Ascending aorta (tissue), 2 donors: Measurements from ENCODE around the gene KLF1. TPM values are rescaled to one million over a fixed set of nuclear protein-coding genes. Genes with fewer than 3 reads are reported as not detected.
A peak's percentile ranks its signal among the peaks of the same experiment; 100 is the strongest.

Source experiments
- DNase-seq, 2 donors: peaks; one replicate each; pipeline ENCODE4 v3.0.0-alpha.2; 2019; ENCODE audit warnings: low spot score in 2 of 2
- H3K27ac ChIP-seq, 2 donors: fragments of 200-600 bp; sonication (generic); one replicate each; pipeline ENCODE4 v1.5.1; 2016 to 2017; ENCODE audit warnings: mild to moderate bottlenecking in 1 of 2
- H3K27me3 ChIP-seq: fragments of 200-600 bp; sonication (generic); one replicate; pipeline ENCODE4 v1.5.1; 2017
- H3K36me3 ChIP-seq, 2 donors: fragments of 200-600 bp; sonication (generic); one replicate each; pipeline ENCODE4 v1.5.1; 2016
- H3K4me1 ChIP-seq, 2 donors: fragments of 200-600 bp; sonication (generic); one replicate each; pipeline ENCODE4 v1.5.1; 2016 to 2017; ENCODE audit warnings: mild to moderate bottlenecking in 1 of 2
- H3K4me3 ChIP-seq, 2 donors: fragments of 200-600 bp; sonication (generic); one replicate each; pipeline ENCODE4 v1.5.1; 2016 to 2017; ENCODE audit warnings: mild to moderate bottlenecking in 1 of 2
- H3K9me3 ChIP-seq, 2 donors: fragments of 200-600 bp; sonication (generic); one replicate each; pipeline ENCODE4 v1.5.1; 2016
- intact Hi-C: fragments of 100-400 bp; cut with DNase I; formaldehyde crosslinking; loops from one replicate; pipeline ENCODE4 v1.15.1; 2023
- total RNA-seq: library from RNA; depleted of rRNA; stranded (reverse); fragments of >200 nt; gene quantifications from one replicate; pipeline ENCODE4 v1.1.0, GENCODE V29; 2016
- TF ChIP-seq, protein P1 (sequence below), 3 experiments: fragments of 200-600 bp in 2 of 3; fragments of 450-650 bp in 1 of 3; sonication (generic) in 2 of 3; IDR thresholded peaks; one replicate each; pipeline ENCODE4 v1.5.1; 2016 to 2019; ENCODE audit warnings: antibody characterized with exemption in 3 of 3, mild to moderate bottlenecking in 1 of 3, moderate library complexity in 1 of 3

The KLF1 gene
- total RNA-seq, 1 donor from 2014 or later = not detected

DNA sequence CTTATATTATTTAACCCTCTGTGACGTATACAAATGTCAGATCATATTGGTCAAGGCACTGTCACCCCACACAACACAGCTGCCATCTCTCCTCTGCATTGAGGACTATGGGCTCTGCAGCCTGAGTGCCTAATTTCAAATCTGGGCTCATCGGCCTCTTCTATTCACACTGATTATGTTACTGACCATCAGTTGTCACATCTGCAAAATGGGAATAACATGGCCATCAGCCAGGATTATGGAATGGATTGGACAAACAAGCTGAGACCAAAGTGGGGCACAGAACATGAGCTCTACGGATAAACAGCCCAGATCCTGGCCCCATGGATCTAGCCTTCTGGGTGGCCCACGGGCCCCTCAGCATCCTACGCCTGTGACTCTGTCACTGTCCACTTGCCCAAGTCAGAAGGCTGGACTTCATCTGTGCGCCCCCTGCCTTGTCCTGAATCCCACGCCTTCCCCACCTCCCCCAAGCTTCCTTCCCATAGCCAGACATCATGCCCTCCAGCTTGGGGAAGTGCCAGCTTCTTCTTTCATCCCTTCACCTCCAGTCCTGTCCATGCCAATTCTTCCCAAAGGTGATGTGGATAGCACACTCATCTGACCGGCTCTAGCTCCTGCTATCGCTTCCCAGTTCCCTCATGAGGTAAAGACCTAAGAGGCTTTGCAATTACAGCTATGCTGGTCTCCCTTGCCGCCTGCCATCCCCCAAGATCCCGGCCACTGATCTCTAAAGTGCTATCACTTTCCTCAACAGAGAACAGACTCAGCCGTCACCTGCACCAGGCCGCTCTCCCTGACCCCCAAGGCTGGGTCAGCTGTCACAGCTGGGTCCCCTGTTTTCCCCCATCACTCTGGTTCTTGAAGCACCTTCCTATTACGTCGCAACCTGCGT lies 45.6 kb upstream of the KLF1 start:
- H3K27me3 ChIP-seq = no peaks in the 10 kb centered on the region
- DNase-seq = no peak
- TF ChIP-seq, protein P1, sequence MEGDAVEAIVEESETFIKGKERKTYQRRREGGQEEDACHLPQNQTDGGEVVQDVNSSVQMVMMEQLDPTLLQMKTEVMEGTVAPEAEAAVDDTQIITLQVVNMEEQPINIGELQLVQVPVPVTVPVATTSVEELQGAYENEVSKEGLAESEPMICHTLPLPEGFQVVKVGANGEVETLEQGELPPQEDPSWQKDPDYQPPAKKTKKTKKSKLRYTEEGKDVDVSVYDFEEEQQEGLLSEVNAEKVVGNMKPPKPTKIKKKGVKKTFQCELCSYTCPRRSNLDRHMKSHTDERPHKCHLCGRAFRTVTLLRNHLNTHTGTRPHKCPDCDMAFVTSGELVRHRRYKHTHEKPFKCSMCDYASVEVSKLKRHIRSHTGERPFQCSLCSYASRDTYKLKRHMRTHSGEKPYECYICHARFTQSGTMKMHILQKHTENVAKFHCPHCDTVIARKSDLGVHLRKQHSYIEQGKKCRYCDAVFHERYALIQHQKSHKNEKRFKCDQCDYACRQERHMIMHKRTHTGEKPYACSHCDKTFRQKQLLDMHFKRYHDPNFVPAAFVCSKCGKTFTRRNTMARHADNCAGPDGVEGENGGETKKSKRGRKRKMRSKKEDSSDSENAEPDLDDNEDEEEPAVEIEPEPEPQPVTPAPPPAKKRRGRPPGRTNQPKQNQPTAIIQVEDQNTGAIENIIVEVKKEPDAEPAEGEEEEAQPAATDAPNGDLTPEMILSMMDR (IDR thresholded peaks at IDR 0.05) = no peak
- peaks cover 0 to 15% of the 10 kb centered on the region in 2 donors for H3K4me1 ChIP-seq
- peak overlapping the region; percentile 71 to 74 for H3K4me3 ChIP-seq
- H3K9me3 ChIP-seq = no peaks in the 10 kb centered on the region
- peak overlapping the region in 1 of 2 donors; percentile 71 for H3K27ac ChIP-seq
- intact Hi-C loops = loop anchor here (2.0 to 10.0 kb wide), 2 partner anchors 14 to 1072 kb away; partner anchors contain the start of genes RFX1 and SYCE2
- H3K36me3 ChIP-seq = peaks cover 25 to 32% of the 10 kb centered on the region in 2 donors

DNA sequence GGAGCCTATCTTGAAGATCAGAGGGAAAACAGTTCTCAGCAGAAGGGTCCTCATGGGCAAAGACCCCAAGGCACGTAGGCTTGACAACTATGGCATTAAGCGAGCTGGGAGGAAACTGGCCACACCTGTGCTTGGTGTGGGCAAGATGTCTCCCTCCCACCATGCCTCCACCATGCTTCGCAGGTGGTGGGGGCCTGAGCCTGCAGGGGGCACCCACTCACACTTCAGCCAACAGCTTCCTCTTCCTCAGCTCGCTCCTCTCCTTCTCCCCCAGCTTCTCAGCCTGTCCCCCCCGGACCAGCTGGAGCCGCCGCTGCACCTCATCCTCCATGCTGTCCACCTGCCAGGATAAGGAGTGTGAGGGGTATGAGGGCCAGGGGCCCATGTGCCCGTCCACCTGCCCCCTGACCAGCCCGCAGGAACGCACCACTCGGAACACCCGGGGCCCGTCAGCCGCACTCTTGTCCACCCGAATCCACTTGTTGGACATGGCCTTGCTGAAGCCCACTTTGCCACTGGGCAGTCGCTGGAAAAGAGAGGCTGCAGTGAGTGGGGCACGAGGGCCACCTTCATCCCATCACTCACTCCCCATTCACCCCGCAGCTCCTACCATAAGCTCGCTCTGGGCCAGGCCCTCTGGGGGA lies 43.1 kb upstream of the KLF1 start:
- TF ChIP-seq, protein P1 (IDR thresholded peaks at IDR 0.05) = no peak
- DNase-seq = no peak
- H3K9me3 ChIP-seq = no peaks in the 10 kb centered on the region
- H3K4me3 ChIP-seq = no peak overlapping the region
- H3K27me3 ChIP-seq = no peaks in the 10 kb centered on the region
- no peak overlapping the region for H3K27ac ChIP-seq
- H3K36me3 ChIP-seq = peaks cover 49 to 55% of the 10 kb centered on the region in 2 donors
- intact Hi-C loops = loop anchor here (10.0 kb wide), 1 partner anchor 1075 kb away; the partner anchor contains the start of gene RFX1
- peaks cover 0 to 11% of the 10 kb centered on the region in 2 donors for H3K4me1 ChIP-seq

DNA sequence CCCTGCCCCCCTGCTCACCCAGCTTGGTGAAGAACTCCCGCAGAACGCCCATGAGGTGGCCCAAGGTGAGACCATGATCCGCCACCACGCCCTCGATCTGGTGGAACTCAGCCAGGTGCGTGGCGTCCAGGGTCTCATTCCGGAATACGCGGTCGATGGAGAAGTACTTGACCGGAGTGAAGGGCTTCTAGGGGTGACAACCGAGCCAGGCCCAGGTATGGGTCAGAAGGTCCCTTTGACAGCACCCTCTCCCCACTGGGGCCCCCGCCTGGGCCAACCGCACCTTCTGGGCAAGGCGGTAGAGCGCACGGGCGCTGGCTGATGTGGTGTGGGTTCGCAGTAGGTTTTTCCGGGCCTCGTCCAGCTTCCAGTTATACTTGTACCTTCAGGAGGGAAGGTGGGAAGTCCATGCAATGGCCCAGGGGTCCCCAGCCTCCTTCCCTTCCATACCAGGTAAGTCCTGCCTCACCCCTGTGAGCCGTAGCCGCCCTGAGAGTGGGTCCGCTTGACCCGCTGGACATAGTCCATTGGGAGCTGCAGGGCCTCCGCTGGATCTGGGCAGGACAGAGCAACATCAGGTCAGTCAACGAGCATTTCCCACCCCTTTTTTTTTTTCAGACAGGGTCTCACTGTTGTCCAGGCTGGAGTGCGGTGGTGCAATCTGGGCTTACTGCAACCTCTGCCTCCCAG lies 37.8 kb upstream of the KLF1 start:
- intact Hi-C loops = no loop called here
- H3K27me3 ChIP-seq = no peaks in the 10 kb centered on the region
- H3K4me1 ChIP-seq = no peaks in the 10 kb centered on the region
- TF ChIP-seq, protein P1 (IDR thresholded peaks at IDR 0.05) = no peak
- H3K27ac ChIP-seq = no peak overlapping the region
- peaks cover 71 to 74% of the 10 kb centered on the region in 2 donors for H3K36me3 ChIP-seq
- DNase-seq = no peak
- no peaks in the 10 kb centered on the region for H3K9me3 ChIP-seq
- no peak overlapping the region for H3K4me3 ChIP-seq

DNA sequence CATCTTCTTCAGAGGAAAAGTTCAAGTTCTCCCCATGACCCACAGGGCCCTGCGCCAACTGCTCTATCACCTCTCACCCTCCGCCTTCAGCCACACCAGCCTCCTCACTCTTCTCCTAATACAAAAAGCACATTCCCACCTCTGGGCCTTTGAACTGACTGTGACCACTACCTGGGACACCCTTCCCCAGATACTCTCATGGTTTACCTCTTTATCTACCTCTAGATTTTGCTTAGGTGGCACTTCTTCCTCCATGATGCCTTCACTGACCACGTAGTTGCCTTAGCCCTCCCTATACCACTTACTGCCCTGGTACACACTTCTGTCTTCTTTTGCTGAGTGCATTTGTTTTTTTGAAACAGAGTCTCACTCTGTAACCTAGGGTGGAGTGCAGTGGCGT lies 36.0 kb upstream of the KLF1 start:
- intact Hi-C loops = no loop called here
- H3K9me3 ChIP-seq = no peaks in the 10 kb centered on the region
- no peaks in the 10 kb centered on the region for H3K27me3 ChIP-seq
- peaks cover 0 to 3% of the 10 kb centered on the region in 2 donors for H3K4me1 ChIP-seq
- H3K27ac ChIP-seq = no peak overlapping the region
- H3K36me3 ChIP-seq = peaks cover 56 to 57% of the 10 kb centered on the region in 2 donors
- TF ChIP-seq, protein P1 (IDR thresholded peaks at IDR 0.05) = no peak
- no peak overlapping the region for H3K4me3 ChIP-seq
- no peak for DNase-seq

DNA sequence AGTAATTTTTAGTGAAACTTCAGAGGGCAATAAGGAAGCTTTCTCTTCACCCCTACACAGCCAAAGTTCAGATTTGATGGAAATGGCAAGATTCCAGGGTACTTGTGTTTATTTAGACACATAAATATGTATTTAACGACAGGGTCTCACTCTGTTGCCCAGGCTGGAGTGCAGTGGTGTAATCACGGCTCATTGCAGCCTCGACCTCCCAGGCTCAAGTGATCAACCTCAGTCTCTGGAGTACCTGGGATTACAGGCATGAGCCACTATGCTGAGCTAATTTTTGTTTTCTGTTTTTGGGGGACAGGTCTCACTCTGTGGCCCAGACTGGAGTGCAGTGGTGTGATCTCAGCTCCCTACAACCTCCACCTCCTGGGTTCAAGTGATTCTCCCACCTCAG lies 34.0 kb upstream of the KLF1 start:
- H3K9me3 ChIP-seq = no peaks in the 10 kb centered on the region
- peaks cover 39 to 40% of the 10 kb centered on the region in 2 donors for H3K36me3 ChIP-seq
- intact Hi-C loops = no loop called here
- H3K4me1 ChIP-seq = peaks cover 0 to 3% of the 10 kb centered on the region in 2 donors
- H3K27ac ChIP-seq = no peak overlapping the region
- DNase-seq = no peak
- H3K27me3 ChIP-seq = no peaks in the 10 kb centered on the region
- TF ChIP-seq, protein P1 (IDR thresholded peaks at IDR 0.05) = no peak
- H3K4me3 ChIP-seq = no peak overlapping the region
